Activated CD4-positive, CD25-positive, alpha-beta regulatory T cell (primary cell): ENCODE measurements around the gene PLA2G5.

Experiments
- DNase-seq, 4 experiments: peaks; one replicate each; lab custom pipeline; 2025; lab: John Stamatoyannopoulos, UW

PLA2G5 gene

GRCh38 chr1:20068722-20069121 is 1.3 kb upstream of the PLA2G5 start:
- DNase-seq: no peak

GRCh38 chr1:20070357-20070756 is 363 bp downstream of the PLA2G5 start:
- no peak for DNase-seq

GRCh38 chr1:20071416-20071815 is 1.4 kb downstream of the PLA2G5 start:
- DNase-seq: no peak

- DNase-seq: no peak
Observed at GRCh38 chr1:20072771-20073170, 2.8 kb downstream of the PLA2G5 start.

GRCh38 chr1:20073256-20073655 is 3.3 kb downstream of the PLA2G5 start:
- DNase-seq: no peak

- no peak for DNase-seq
Observed at GRCh38 chr1:20074055-20074724, 4.2 kb downstream of the PLA2G5 start.

- no peak for DNase-seq
Observed at GRCh38 chr1:20074725-20075171, 4.8 kb downstream of the PLA2G5 start.

- DNase-seq: no peak
Observed at GRCh38 chr1:20075345-20075744, 5.4 kb downstream of the PLA2G5 start.

- no peak for DNase-seq
Observed at GRCh38 chr1:20076223-20076622, 6.2 kb downstream of the PLA2G5 start.

- no peak for DNase-seq
Observed at GRCh38 chr1:20076710-20077461, 6.9 kb downstream of the PLA2G5 start.

GRCh38 chr1:20078171-20078651 is 8.2 kb downstream of the PLA2G5 start:
- DNase-seq: no peak

GRCh38 chr1:20078711-20079110 is 8.7 kb downstream of the PLA2G5 start:
- no peak for DNase-seq

- no peak for DNase-seq
Observed at GRCh38 chr1:20079661-20080305, 9.8 kb downstream of the PLA2G5 start.

GRCh38 chr1:20080441-20081352 is 10.7 kb downstream of the PLA2G5 start:
- DNase-seq: no peak

GRCh38 chr1:20081353-20081810 is 11.4 kb downstream of the PLA2G5 start:
- no peak for DNase-seq

- DNase-seq: no peak
Observed at GRCh38 chr1:20082772-20083171, 12.8 kb downstream of the PLA2G5 start.

GRCh38 chr1:20083178-20083944 is 13.4 kb downstream of the PLA2G5 start:
- no peak for DNase-seq

- DNase-seq: no peak
Observed at GRCh38 chr1:20086800-20087199, 16.8 kb downstream of the PLA2G5 start.

GRCh38 chr1:20087668-20088067 is 17.7 kb downstream of the PLA2G5 start:
- no peak for DNase-seq

GRCh38 chr1:20089328-20090077 is 19.5 kb downstream of the PLA2G5 start:
- no peak for DNase-seq
